G401 (cell line): Measurements from ENCODE around the gene DUSP7. TPM values are rescaled to one million over a fixed set of nuclear protein-coding genes. Genes with fewer than 3 reads are reported as not detected.

Source experiments
- DNase-seq: peaks from one replicate; pipeline ENCODE4 v3.0.0-alpha.2; 2015; ENCODE audit warnings: low spot score
- in situ Hi-C: cut with HindIII; loops from 2 replicates; pipeline ENCODE4 v1.10.0; 2016; ENCODE audit warnings: low sequenced_read_pairs, mixed read lengths
- total RNA-seq: library from RNA; depleted of rRNA; stranded (reverse); fragments of >200 nt; shearing (Covaris generic); gene quantifications from 2 replicates; pipeline ENCODE4 v1.2.3, GENCODE V29; 2014

Gene DUSP7
- total RNA-seq, 1 experiment from 2014 or later, result 14.6 TPM

DNA sequence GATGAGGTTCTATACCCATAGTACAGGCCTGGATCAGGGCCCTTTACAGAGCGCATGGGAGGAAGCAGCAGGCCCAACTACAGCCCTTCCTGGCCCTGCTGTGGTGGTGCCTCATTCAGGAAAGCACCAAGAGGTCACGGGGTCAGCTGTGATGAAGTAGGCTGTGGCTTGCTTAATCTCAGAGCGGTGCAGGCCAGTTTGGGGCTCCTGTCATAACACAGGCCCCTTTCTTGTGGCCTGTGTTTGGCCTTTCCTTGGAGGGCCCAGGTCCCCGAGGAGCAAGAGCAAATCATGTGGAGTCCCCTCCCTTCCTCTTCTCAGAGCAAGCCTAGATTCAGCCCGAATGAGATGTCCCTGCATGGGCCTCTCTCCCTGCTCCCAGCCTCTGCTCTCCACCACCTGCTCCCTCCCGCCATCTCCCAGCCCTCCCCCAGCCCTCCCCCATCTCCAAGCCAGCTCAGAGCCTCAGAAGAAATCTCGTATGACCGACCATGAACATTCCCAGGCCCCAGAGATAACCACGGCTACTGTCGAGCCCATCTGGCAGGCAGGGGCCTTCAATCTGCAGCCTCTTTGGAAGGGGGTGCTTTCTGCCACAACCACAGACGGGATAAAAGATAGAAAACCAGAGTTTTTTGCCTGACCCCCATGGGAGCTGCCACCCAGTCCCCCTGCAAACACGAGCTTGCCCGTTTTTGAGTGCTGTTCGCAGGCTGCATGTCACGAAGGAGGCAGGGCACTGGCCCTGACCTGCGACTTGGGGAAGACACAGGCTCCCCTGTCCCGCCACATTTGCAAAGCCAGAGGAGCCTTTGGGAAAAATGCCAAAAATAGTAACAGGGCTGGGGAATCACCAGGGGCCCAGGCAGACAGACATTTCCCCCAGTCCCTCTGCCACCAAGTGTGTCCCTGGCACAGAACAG is 32.3 kb upstream of the DUSP7 start:
- in situ Hi-C loops, result no loop called here
- no peak for DNase-seq

GRCh38 chr3:52087731-52088130 is 31.4 kb upstream of the DUSP7 start:
- in situ Hi-C loops, result no loop called here
- no peak for DNase-seq

DNA sequence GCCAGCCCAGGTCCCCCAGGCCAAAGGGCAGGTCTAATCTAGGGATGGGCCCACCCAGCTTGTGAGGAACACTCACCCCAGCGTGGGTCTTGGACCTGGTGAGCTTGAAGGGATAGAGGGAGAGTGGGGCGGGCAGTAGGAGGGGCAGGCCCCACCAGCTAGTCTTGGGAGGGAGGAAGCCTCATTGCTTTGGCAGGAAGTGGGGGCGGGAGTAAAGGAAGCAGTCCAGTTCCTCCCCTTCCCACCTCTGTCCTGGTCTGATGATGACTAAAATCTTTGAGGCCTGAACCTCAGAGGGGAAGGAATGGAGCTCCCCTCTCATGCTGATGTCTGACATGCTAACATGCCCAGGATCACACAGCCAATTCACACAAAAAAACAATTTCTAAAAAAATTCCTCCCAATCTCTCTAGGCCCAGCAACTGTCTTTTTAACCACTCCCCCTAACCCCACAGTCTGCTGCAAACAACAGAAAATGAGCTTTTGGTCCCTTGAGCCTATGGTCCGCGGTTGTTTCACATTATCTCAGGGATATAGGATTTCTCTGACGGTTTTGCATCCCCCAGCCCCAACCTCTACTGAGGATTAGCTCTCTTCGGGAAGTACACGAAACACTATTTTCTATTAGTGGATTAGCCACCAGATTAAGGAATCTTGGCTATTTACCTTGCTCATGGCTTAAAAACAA is 30.7 kb upstream of the DUSP7 start:
- DNase-seq, result no peak
- in situ Hi-C loops, result no loop called here

- in situ Hi-C loops, result no loop called here
- DNase-seq, result no peak
These were observed 30.1 kb upstream of the DUSP7 start for GRCh38 chr3:52086461-52086860.

- DNase-seq, result no peak
- in situ Hi-C loops, result no loop called here
These were observed 29.4 kb upstream of the DUSP7 start for GRCh38 chr3:52085681-52086282.

GRCh38 chr3:52084954-52085680 is 28.7 kb upstream of the DUSP7 start:
- no peak for DNase-seq
- in situ Hi-C loops, result no loop called here

DNA sequence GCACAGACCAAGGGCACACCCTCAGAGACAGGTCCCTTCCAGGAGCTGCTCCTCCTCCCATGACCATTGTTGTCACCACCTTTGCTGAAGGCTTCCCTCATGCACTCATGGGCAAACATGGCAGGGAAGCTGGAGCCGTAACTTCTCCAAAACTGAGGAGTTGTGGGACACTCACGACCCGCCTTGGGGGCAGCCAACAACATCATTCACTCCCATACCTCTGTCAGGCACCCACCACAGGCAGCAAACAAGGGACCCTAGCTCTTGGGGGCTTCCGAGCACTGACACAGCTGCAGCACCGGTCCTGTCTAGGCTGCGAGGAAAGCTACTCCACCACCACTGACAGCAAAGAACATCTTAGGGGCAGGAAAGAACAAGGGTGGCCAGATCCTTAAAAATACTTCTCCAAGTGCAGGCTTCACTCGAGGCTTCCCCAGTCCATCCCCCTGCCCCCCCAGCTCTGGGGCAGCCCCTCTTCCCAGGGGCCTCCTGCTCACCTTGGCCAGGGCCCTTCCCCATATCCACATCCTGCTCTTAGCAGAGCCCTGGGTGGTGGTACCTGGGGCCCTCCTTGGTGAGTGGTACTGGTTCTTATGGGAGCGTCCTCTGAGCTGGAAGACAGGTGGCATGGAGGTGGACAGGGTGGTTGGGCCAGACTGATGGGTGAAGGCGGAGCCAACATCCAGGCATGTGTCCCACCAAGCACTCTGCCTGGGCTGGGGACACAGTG is 28.0 kb upstream of the DUSP7 start:
- DNase-seq, result no peak
- in situ Hi-C loops, result no loop called here

GRCh38 chr3:52083556-52084087 is 27.3 kb upstream of the DUSP7 start:
- no peak for DNase-seq
- in situ Hi-C loops, result no loop called here

GRCh38 chr3:52082951-52083350 is 26.6 kb upstream of the DUSP7 start:
- in situ Hi-C loops, result no loop called here
- no peak for DNase-seq

DNA sequence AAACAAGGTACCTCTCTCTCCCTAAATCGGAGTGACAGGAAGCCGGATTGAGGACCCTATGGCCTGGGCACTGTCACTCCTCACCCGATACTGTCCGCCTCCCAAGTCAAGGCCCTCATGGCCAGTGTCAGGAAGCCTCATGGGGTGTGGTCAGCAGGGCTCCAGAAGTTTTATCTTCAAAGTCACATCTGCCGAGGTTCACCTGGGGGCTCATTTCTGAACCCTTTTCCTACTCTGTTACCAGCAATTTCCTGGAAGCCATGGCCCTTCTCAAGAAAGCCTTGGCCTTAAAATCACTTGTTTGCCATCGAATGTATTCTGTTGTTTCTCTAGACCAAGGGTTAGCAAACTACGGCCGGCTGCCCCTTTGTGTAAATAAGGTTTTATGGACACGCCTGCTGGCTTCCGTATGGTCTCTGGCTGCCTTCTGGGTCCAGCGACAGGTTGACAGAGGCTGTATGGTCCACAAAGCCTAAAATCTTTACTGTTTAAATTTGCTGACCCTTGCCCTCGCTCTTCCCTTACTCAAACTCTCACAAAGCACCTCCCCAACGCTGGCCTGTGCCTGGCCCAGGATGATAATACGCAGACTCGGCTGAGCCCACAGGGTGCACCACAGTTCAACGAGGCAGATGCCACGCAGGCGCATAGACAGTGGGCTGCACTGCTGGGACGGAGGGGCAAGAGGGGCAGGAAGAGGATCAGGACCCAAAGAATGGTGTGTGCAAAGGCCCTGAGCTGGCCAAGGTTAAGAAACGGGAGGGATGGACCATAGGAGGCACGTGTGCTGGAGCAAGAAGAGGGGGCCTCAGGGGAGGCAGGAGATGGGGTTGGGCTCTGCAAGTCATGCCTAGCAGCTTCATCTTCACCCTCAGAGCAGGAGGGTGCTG is 24.7 kb upstream of the DUSP7 start:
- in situ Hi-C loops, result no loop called here
- no peak for DNase-seq

GRCh38 chr3:52079958-52080357 is 23.6 kb upstream of the DUSP7 start:
- in situ Hi-C loops, result no loop called here
- DNase-seq, result no peak

- peak; percentile 42 for DNase-seq
- in situ Hi-C loops, result no loop called here
These were observed 22.6 kb upstream of the DUSP7 start for GRCh38 chr3:52078781-52079560.

DNA sequence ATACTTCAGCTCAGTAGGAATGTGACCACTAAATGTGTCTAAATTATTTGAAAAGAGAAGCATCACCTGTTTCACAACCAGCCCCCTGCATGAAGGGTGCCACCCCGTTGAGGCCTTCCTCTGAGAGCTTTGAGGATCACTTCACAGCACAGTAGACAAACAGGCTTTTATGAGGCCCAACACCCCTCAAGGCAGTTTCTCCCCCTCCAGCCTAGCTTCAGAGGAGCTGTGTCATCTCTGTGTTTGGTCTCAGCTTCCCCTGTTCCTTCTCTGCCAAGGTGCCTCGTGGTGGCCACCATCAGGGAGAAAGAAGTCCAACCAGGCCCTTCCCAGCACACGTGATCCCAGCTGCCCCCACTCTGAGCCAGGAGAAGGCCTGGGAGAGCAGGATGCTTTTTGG is 21.6 kb upstream of the DUSP7 start:
- DNase-seq, result no peak
- in situ Hi-C loops, result no loop called here

- DNase-seq, result no peak
- in situ Hi-C loops, result no loop called here
These were observed 20.8 kb upstream of the DUSP7 start for GRCh38 chr3:52076896-52077780.

DNA sequence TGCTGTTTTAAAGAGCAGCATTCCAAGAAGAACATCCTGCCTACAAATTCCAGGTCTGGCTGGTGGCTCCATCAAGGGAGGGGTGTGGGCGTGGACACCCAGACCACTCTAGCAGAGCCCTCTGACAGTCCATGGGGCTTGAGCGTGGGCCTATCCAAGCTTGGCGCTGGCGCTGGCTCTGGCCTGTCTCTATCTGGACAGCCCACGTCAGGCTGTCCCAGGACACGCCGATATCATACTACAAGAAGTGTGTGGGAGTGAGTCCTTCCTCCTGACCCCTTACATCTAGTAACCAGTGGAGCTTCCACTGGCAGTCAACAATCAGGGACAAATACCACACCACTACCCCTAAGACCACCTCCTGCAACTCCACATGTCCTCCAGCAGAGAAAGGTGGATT is 17.1 kb upstream of the DUSP7 start:
- no peak for DNase-seq
- in situ Hi-C loops, result no loop called here

DNA sequence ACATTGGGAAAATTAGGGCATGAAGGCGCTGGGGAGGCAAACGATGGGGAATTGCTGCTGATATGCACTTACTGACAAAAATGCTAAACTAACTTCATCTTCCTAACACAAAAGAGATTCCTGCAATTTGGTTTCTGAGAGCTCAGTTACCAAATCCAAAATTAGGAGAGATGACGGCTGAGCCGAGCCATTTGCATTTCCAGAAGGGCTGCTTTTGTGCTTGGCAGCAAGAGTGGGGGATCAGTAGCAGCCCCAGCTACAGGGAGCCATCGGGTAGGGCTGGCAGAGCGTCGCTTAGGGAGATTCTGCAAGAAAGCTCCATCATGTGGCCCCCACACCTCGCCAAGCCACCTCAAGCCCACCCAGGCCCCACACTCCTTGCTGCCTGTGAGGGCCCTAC is 16.1 kb upstream of the DUSP7 start:
- no peak for DNase-seq

More for the DNA sequence above, 16.1 kb upstream of the DUSP7 start:
- in situ Hi-C loops, result no loop called here
